ENCODE measurements around the gene C1QBP. TPM values are rescaled to one million over a fixed set of nuclear protein-coding genes. Genes with fewer than 3 reads are reported as not detected.

The C1QBP gene
- total and polyA plus RNA-seq, 4 donors: 94.9 to 123 (median 112) TPM

- Histone ChIP-seq H3K9me3 (ENCODE audit: control insufficient read depth in 4 of 4, low read length in 3 of 4) (no peaks in the 10 kb centered on the region), H3K27me3 (ENCODE audit: control insufficient read depth in 4 of 4, insufficient read depth in 4 of 4, low read length in 3 of 4) (no peaks in the 10 kb centered on the region), H3K36me3 (ENCODE audit: control insufficient read depth in 4 of 4, insufficient read depth in 3 of 4, low read depth in 1 of 4, low read length in 3 of 4) (peaks cover 10 to 70% (median 45%) of the 10 kb centered on the region in 4 donors), H3K9ac (ENCODE audit: low read depth in 1 of 2, low read length in 2 of 2) (no peak overlapping the region), H3K27ac (ENCODE audit: low read depth in 1 of 2, low read length in 2 of 2) (no peak overlapping the region), H3K4me1 (ENCODE audit: control insufficient read depth in 4 of 4, insufficient read depth in 4 of 4, low read length in 3 of 4) (no peaks in the 10 kb centered on the region), H3K4me3 (ENCODE audit: low read depth in 1 of 3, low read length in 3 of 3) (no peak overlapping the region)
- 94% methylated on average over 8 of the region's 8 CpGs for WGBS
- no peak for DNase-seq (ENCODE audit: low spot score)
- TF ChIP-seq TAF1 (conservative IDR thresholded peaks at IDR 0.05): no peak
- TF ChIP-seq GABPA (IDR thresholded peaks at IDR 0.05 in 1 of 2, conservative IDR thresholded peaks at IDR 0.05 in 1 of 2): no peak
- no peak for TF ChIP-seq FOXA2 (IDR thresholded peaks at IDR 0.05)
- no peak for TF ChIP-seq HNF4A (conservative IDR thresholded peaks at IDR 0.05)
- TF ChIP-seq RXRA (IDR thresholded peaks at IDR 0.05): no peak
- TF ChIP-seq ZBTB33 (IDR thresholded peaks at IDR 0.05): no peak
- TF ChIP-seq REST (IDR thresholded peaks at IDR 0.05): no peak
- TF ChIP-seq HNF4G (IDR thresholded peaks at IDR 0.05): no peak
- no peak for TF ChIP-seq EGR1 (IDR thresholded peaks at IDR 0.05; ENCODE audit: low read depth in 2 of 2)
These were observed 7.8 kb upstream of the C1QBP start for GRCh38 chr17:5446786-5447185.

- TF ChIP-seq ZBTB33 (IDR thresholded peaks at IDR 0.05) (no peak), NR2F2 (IDR thresholded peaks at IDR 0.05) (no peak), MAX (IDR thresholded peaks at IDR 0.05) (no peak), GABPA (IDR thresholded peaks at IDR 0.05 in 1 of 2, conservative IDR thresholded peaks at IDR 0.05 in 1 of 2) (no peak), JUND (IDR thresholded peaks at IDR 0.05) (no peak), HNF4G (IDR thresholded peaks at IDR 0.05) (no peak), REST (IDR thresholded peaks at IDR 0.05) (no peak), ATF3 (IDR thresholded peaks at IDR 0.05) (no peak), YY1 (IDR thresholded peaks at IDR 0.05) (no peak), RAD21 (IDR thresholded peaks at IDR 0.05) (no peak), RXRA (IDR thresholded peaks at IDR 0.05) (no peak), EGR1 (IDR thresholded peaks at IDR 0.05; ENCODE audit: low read depth in 2 of 2) (no peak), SP1 (IDR thresholded peaks at IDR 0.05) (no peak), CTCF (IDR thresholded peaks at IDR 0.05; ENCODE audit: low read depth, low read length, missing input control) (no peak), FOXA2 (IDR thresholded peaks at IDR 0.05) (no peak), HNF4A (conservative IDR thresholded peaks at IDR 0.05) (no peak), FOXA1 (IDR thresholded peaks at IDR 0.05) (no peak)
- H3K36me3 ChIP-seq (ENCODE audit: control insufficient read depth in 4 of 4, insufficient read depth in 3 of 4, low read depth in 1 of 4, low read length in 3 of 4): peaks cover 3 to 53% (median 33%) of the 10 kb centered on the region in 4 donors
- 97% methylated on average over 22 of the region's 22 CpGs for WGBS
These were observed 5.3 kb upstream of the C1QBP start for GRCh38 chr17:5444209-5444608.

More at GRCh38 chr17:5444209-5444608, 5.3 kb upstream of the C1QBP start:
- Histone ChIP-seq H3K4me3 (ENCODE audit: low read depth in 1 of 3, low read length in 3 of 3) (no peak overlapping the region), H3K9ac (ENCODE audit: low read depth in 1 of 2, low read length in 2 of 2) (no peak overlapping the region), H3K27me3 (ENCODE audit: control insufficient read depth in 4 of 4, insufficient read depth in 4 of 4, low read length in 3 of 4) (no peaks in the 10 kb centered on the region), H3K9me3 (ENCODE audit: control insufficient read depth in 4 of 4, low read length in 3 of 4) (no peaks in the 10 kb centered on the region), H3K27ac (ENCODE audit: low read depth in 1 of 2, low read length in 2 of 2) (no peak overlapping the region), H3K4me1 (ENCODE audit: control insufficient read depth in 4 of 4, insufficient read depth in 4 of 4, low read length in 3 of 4) (peaks cover 0 to 6% (median 3%) of the 10 kb centered on the region in 4 donors)
- DNase-seq (ENCODE audit: low spot score): no peak
